ENCODE measurements around the gene UQCC2.

- no peak for TF ChIP-seq POLR2A (IDR thresholded peaks at IDR 0.05)
- no peak for TF ChIP-seq CTCF (IDR thresholded peaks at IDR 0.05)
Observed at GRCh38 chr6:33696548-33697518, 14.7 kb downstream of the UQCC2 start.
